Measurements from ENCODE around the gene CEP112.

DNA sequence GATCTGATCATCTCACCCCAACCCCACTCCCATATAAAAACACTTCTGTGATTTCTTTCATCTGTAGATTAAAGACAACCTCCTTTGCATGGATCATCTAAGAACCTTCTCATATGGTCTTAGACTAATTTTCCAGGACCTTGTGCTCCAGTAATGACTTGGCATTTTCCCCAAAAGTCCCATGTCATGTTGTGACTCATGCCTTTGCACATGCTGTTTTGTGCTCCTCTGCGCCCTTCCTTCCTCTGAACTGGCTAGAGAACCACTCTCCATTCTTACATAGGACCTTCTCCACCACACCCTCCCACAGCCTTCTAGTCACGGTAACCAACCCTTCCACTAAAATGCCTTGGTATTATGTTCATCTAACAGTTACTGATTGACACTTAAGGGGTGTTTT, 531.0 kb downstream of the CEP112 start:
- TF ChIP-seq, protein P1, sequence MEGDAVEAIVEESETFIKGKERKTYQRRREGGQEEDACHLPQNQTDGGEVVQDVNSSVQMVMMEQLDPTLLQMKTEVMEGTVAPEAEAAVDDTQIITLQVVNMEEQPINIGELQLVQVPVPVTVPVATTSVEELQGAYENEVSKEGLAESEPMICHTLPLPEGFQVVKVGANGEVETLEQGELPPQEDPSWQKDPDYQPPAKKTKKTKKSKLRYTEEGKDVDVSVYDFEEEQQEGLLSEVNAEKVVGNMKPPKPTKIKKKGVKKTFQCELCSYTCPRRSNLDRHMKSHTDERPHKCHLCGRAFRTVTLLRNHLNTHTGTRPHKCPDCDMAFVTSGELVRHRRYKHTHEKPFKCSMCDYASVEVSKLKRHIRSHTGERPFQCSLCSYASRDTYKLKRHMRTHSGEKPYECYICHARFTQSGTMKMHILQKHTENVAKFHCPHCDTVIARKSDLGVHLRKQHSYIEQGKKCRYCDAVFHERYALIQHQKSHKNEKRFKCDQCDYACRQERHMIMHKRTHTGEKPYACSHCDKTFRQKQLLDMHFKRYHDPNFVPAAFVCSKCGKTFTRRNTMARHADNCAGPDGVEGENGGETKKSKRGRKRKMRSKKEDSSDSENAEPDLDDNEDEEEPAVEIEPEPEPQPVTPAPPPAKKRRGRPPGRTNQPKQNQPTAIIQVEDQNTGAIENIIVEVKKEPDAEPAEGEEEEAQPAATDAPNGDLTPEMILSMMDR (IDR thresholded peaks at IDR 0.05; ENCODE audit: low read depth, low read length) = no peak
- no peak for TF ChIP-seq POLR2A (IDR thresholded peaks at IDR 0.05; ENCODE audit: extremely low read depth, insufficient read length)

All from NB4 (cell line).